ENCODE results near the gene EIF3J.
"Not testable (repeated sequence)": the region's sequence is repeated elsewhere in the genome, so short reads cannot be mapped to it uniquely, and the experiment has no call there.

EIF3J gene

GRCh38 chr15:44542596-44542995 lies 5.6 kb downstream of the EIF3J start:
- DNase-seq (ENCODE audit: low read depth, low spot score): no peak

GRCh38 chr15:44544745-44545144 lies 7.8 kb downstream of the EIF3J start:
- not testable (repeated sequence) for DNase-seq (ENCODE audit: low read depth, low spot score)

GRCh38 chr15:44545913-44546802 lies 9.2 kb downstream of the EIF3J start:
- DNase-seq (ENCODE audit: low read depth, low spot score): no peak

- DNase-seq (ENCODE audit: low read depth, low spot score): not testable (repeated sequence)
Observed at GRCh38 chr15:44549152-44549551, 12.2 kb downstream of the EIF3J start.

GRCh38 chr15:44550256-44550655 lies 13.3 kb downstream of the EIF3J start:
- no peak for DNase-seq (ENCODE audit: low read depth, low spot score)

- DNase-seq (ENCODE audit: low read depth, low spot score): no peak
Observed at GRCh38 chr15:44550734-44551133, 13.8 kb downstream of the EIF3J start.

- no peak for DNase-seq (ENCODE audit: low read depth, low spot score)
Observed at GRCh38 chr15:44554934-44555723, 18.2 kb downstream of the EIF3J start.

- DNase-seq (ENCODE audit: low read depth, low spot score): not testable (repeated sequence)
Observed at GRCh38 chr15:44560926-44561325, 24.0 kb downstream of the EIF3J start.

- no peak for DNase-seq (ENCODE audit: low read depth, low spot score)
Observed at GRCh38 chr15:44565387-44566154, 28.6 kb downstream of the EIF3J start.

GRCh38 chr15:44566155-44566540 lies 29.2 kb downstream of the EIF3J start:
- DNase-seq (ENCODE audit: low read depth, low spot score): no peak

- DNase-seq (ENCODE audit: low read depth, low spot score): no peak
Observed at GRCh38 chr15:44568338-44568737, 31.4 kb downstream of the EIF3J start.

GRCh38 chr15:44569316-44569715 lies 32.4 kb downstream of the EIF3J start:
- DNase-seq (ENCODE audit: low read depth, low spot score): no peak

GRCh38 chr15:44570361-44570760 lies 33.4 kb downstream of the EIF3J start:
- DNase-seq (ENCODE audit: low read depth, low spot score): no peak

GRCh38 chr15:44573386-44573785 lies 36.4 kb downstream of the EIF3J start:
- no peak for DNase-seq (ENCODE audit: low read depth, low spot score)

GRCh38 chr15:44574734-44575133 lies 37.8 kb downstream of the EIF3J start:
- DNase-seq (ENCODE audit: low read depth, low spot score): no peak

GRCh38 chr15:44580105-44580504 lies 43.2 kb downstream of the EIF3J start:
- no peak for DNase-seq (ENCODE audit: low read depth, low spot score)

GRCh38 chr15:44584162-44584749 lies 47.3 kb downstream of the EIF3J start:
- no peak for DNase-seq (ENCODE audit: low read depth, low spot score)

GRCh38 chr15:44585633-44586032 lies 48.7 kb downstream of the EIF3J start:
- DNase-seq (ENCODE audit: low read depth, low spot score): no peak

GRCh38 chr15:44588541-44588940 lies 51.6 kb downstream of the EIF3J start:
- DNase-seq (ENCODE audit: low read depth, low spot score): no peak

GRCh38 chr15:44591326-44591725 lies 54.4 kb downstream of the EIF3J start:
- no peak for DNase-seq (ENCODE audit: low read depth, low spot score)

- DNase-seq (ENCODE audit: low read depth, low spot score): no peak
Observed at GRCh38 chr15:44593042-44593736, 56.2 kb downstream of the EIF3J start.

All from brain pericyte (primary cell).